ENCODE measurements around the gene SYPL1.

GRCh38 chr7:106059556-106059955 lies 52.6 kb downstream of the SYPL1 start:
- TF ChIP-seq CTCF (IDR thresholded peaks at IDR 0.05; ENCODE audit: borderline replicate concordance, extremely low read depth, low read length, poor library complexity, severe bottlenecking) (no peak), EZH2 (IDR thresholded peaks at IDR 0.05; ENCODE audit: borderline replicate concordance, low read depth, low read length, severe bottlenecking) (no peak)
